ENCODE measurements around the gene ANO1. TPM values are rescaled to one million over a fixed set of nuclear protein-coding genes. Genes with fewer than 3 reads are reported as not detected.

Gene ANO1
- total RNA-seq, 1 experiment from 2014 or later, result 10.9 TPM

- DNase-seq, result no peak
- Histone ChIP-seq H2AFZ (ENCODE audit: low read length) (no peak overlapping the region), H3K27ac (ENCODE audit: insufficient read length, low read depth, low read length) (no peak overlapping the region), H3K9ac (ENCODE audit: extremely low read depth, insufficient read length, low read length) (no peak overlapping the region), H3K23me2 (ENCODE audit: insufficient read length, low read depth, low read length, poor library complexity, severe bottlenecking) (no peaks in the 10 kb centered on the region), H3T11ph (ENCODE audit: low read length) (no peak overlapping the region), H4K91ac (ENCODE audit: insufficient read length, low read depth, low read length) (no peak overlapping the region), H3K4ac (ENCODE audit: low read depth, low read length) (no peak overlapping the region), H3K18ac (ENCODE audit: insufficient read length, low read depth, low read length) (no peak overlapping the region), H3K79me1 (ENCODE audit: insufficient read depth, low read depth, low read length, poor library complexity, severe bottlenecking) (no peaks in the 10 kb centered on the region), H4K8ac (replicated peaks; ENCODE audit: insufficient read length, low read depth, low read length) (no peak overlapping the region), H3K14ac (ENCODE audit: insufficient read depth, low read length) (no peak overlapping the region), H4K5ac (ENCODE audit: insufficient read length, low read depth, low read length) (no peak overlapping the region), H2BK120ac (ENCODE audit: low read depth, low read length, poor library complexity, severe bottlenecking) (no peak overlapping the region), H3K4me2 (ENCODE audit: insufficient read depth, insufficient read length, low read length) (no peak overlapping the region), H3K4me1 (ENCODE audit: insufficient read depth, low read length) (peaks cover 4% of the 10 kb centered on the region; the same call in 1 of the 2 replicates), H3K56ac (ENCODE audit: insufficient read length, low read depth, low read length) (no peak overlapping the region), H2AK5ac (ENCODE audit: insufficient read length, low read length) (no peak overlapping the region), H2BK20ac (ENCODE audit: low read depth, low read length, poor library complexity, severe bottlenecking) (no peak overlapping the region), H3K27me3 (ENCODE audit: insufficient read depth, low read length) (no peaks in the 10 kb centered on the region; the same call in 1 of the 2 replicates), H3K23ac (ENCODE audit: insufficient read length, low read depth, low read length) (no peak overlapping the region), H3K79me2 (ENCODE audit: insufficient read depth, low read length) (no peaks in the 10 kb centered on the region), H2BK5ac (ENCODE audit: insufficient read length, low read length) (no peak overlapping the region), H3K9me3 (ENCODE audit: control insufficient read depth, low read depth, low read length) (no peaks in the 10 kb centered on the region), H2BK12ac (ENCODE audit: insufficient read length, low read depth, low read length) (no peak overlapping the region), H2BK15ac (ENCODE audit: low read depth, low read length) (no peak overlapping the region), H4K20me1 (ENCODE audit: control insufficient read depth, insufficient read depth, insufficient read length) (no peaks in the 10 kb centered on the region)
- Mint-ChIP-seq H3K27me3 (ENCODE audit: low read depth) (peaks cover 55% of the 10 kb centered on the region), H3K4me1 (peaks cover 64 to 69% of the 10 kb centered on the region in 2 experiments), H3K9me3 (no peaks in the 10 kb centered on the region; a peak in 1 of 5 replicates), H3K36me3 (ENCODE audit: insufficient read depth in 1 of 3, low read depth in 3 of 3) (peaks cover 0 to 3% (median 0%) of the 10 kb centered on the region in 3 experiments; a peak in 1 of 7 replicates), H3K4me3 (no peak overlapping the region), H3K27ac (no peak overlapping the region)
- TF ChIP-seq CTCF (conservative IDR thresholded peaks at IDR 0.05), result no peak
- WGBS (ENCODE audit: extremely low coverage, insufficient read length, low lambda C conversion rate), result no CpG with 5 or more reads among the region's 10 CpGs
Observed at GRCh38 chr11:70144262-70144661, 66.1 kb downstream of the ANO1 start.

Data from H9 (cell line).